Testis (tissue), 2 donors: Measurements from ENCODE around the gene COL9A3.

Source experiments
- CTCF ChIP-seq, 3 experiments: fragments of 450-650 bp in 2 of 3; fragments of 200-600 bp in 1 of 3; sonication (generic) in 1 of 3; IDR thresholded peaks; one replicate each; pipeline ENCODE4 v1.5.1; 2016 to 2019; ENCODE audit warnings: antibody characterized with exemption in 3 of 3, mild to moderate bottlenecking in 2 of 3, moderate library complexity in 1 of 3
- POLR2A ChIP-seq: fragments of 450-650 bp; IDR thresholded peaks from one replicate; pipeline ENCODE4 v1.6.1; 2017; ENCODE audit warnings: antibody characterized with exemption, mild to moderate bottlenecking, moderate library complexity

GRCh38 chr20:62770111-62770910, 46.5 kb upstream of the COL9A3 start:
- TF ChIP-seq CTCF (IDR thresholded peaks at IDR 0.05) = no peak
- no peak for TF ChIP-seq POLR2A
